ENCODE results near the gene PHLDB1. TPM values are rescaled to one million over a fixed set of nuclear protein-coding genes. Genes with fewer than 3 reads are reported as not detected.

PHLDB1 gene
- total RNA-seq, 1 experiment from 2014 or later, result 48.7 TPM

GRCh38 chr11:118633319-118633690 is 25.9 kb downstream of the PHLDB1 start:
- BruUV-seq (replicated peaks), result no TSS peak
- ChIA-PET CTCF (no interaction called here), POLR2A (ENCODE audit: low non-redundant PET) (no interaction called here)
- Histone ChIP-seq H3K27me3 (replicated peaks; ENCODE audit: insufficient read depth, low read depth, low read length, poor library complexity) (no peaks in the 10 kb centered on the region), H3K9me3 (ENCODE audit: low read depth, low read length, poor library complexity, severe bottlenecking) (no peaks in the 10 kb centered on the region), H3K4me3 (ENCODE audit: low read depth, low read length, poor library complexity, severe bottlenecking) (no peak overlapping the region), H3K4me1 (ENCODE audit: insufficient read depth, low read length, poor library complexity, severe bottlenecking) (peaks cover 13% of the 10 kb centered on the region), H3K36me3 (ENCODE audit: insufficient read depth, low read length, poor library complexity, severe bottlenecking) (peaks cover 14% of the 10 kb centered on the region), H3K27ac (ENCODE audit: low read depth, low read length, poor library complexity, severe bottlenecking) (no peak overlapping the region)
- DNase-seq (ENCODE audit: low spot score), result no peak
- TF ChIP-seq EZH2 (IDR thresholded peaks at IDR 0.05; ENCODE audit: borderline replicate concordance, low read depth, low read length, poor library complexity, severe bottlenecking) (no peak), CTCF (conservative IDR thresholded peaks at IDR 0.05; ENCODE audit: low read depth, low read length) (no peak)
- intact Hi-C loops (cut with micrococcal nuclease; ENCODE audit: unreplicated experiment), result no loop called here

GRCh38 chr11:118633979-118634378 is 26.6 kb downstream of the PHLDB1 start:
- ChIA-PET CTCF (no interaction called here), POLR2A (ENCODE audit: low non-redundant PET) (no interaction called here)
- Histone ChIP-seq H3K4me1 (ENCODE audit: insufficient read depth, low read length, poor library complexity, severe bottlenecking) (peaks cover 13% of the 10 kb centered on the region), H3K9me3 (ENCODE audit: low read depth, low read length, poor library complexity, severe bottlenecking) (no peaks in the 10 kb centered on the region), H3K4me3 (ENCODE audit: low read depth, low read length, poor library complexity, severe bottlenecking) (no peak overlapping the region), H3K36me3 (ENCODE audit: insufficient read depth, low read length, poor library complexity, severe bottlenecking) (peaks cover 7% of the 10 kb centered on the region), H3K27me3 (replicated peaks; ENCODE audit: insufficient read depth, low read depth, low read length, poor library complexity) (no peaks in the 10 kb centered on the region), H3K27ac (ENCODE audit: low read depth, low read length, poor library complexity, severe bottlenecking) (peak overlapping the region; percentile 60)
- TF ChIP-seq EZH2 (IDR thresholded peaks at IDR 0.05; ENCODE audit: borderline replicate concordance, low read depth, low read length, poor library complexity, severe bottlenecking) (no peak), CTCF (conservative IDR thresholded peaks at IDR 0.05; ENCODE audit: low read depth, low read length) (no peak)
- no peak for DNase-seq (ENCODE audit: low spot score)
- intact Hi-C loops (cut with micrococcal nuclease; ENCODE audit: unreplicated experiment), result no loop called here
- BruUV-seq (replicated peaks), result no TSS peak

GRCh38 chr11:118634431-118635236 is 27.2 kb downstream of the PHLDB1 start:
- Histone ChIP-seq H3K27me3 (replicated peaks; ENCODE audit: insufficient read depth, low read depth, low read length, poor library complexity) (no peaks in the 10 kb centered on the region), H3K9me3 (ENCODE audit: low read depth, low read length, poor library complexity, severe bottlenecking) (no peaks in the 10 kb centered on the region), H3K4me3 (ENCODE audit: low read depth, low read length, poor library complexity, severe bottlenecking) (peak overlapping the region; percentile 29), H3K27ac (ENCODE audit: low read depth, low read length, poor library complexity, severe bottlenecking) (peak overlapping the region; percentile 60), H3K4me1 (ENCODE audit: insufficient read depth, low read length, poor library complexity, severe bottlenecking) (peaks cover 13% of the 10 kb centered on the region), H3K36me3 (ENCODE audit: insufficient read depth, low read length, poor library complexity, severe bottlenecking) (peaks cover 6% of the 10 kb centered on the region)
- POLR2A ChIA-PET (ENCODE audit: low non-redundant PET), result interaction anchor here (1.1 kb wide), 1 partner anchor 9 kb away, joined by 9 read pairs; no protein-coding TSS in a partner anchor
- DNase-seq (ENCODE audit: low spot score), result peak; percentile 82
- TF ChIP-seq CTCF (conservative IDR thresholded peaks at IDR 0.05; ENCODE audit: low read depth, low read length) (0 out of 2 replicates have a peak, but pooled peaks have one; percentile 20), EZH2 (IDR thresholded peaks at IDR 0.05; ENCODE audit: borderline replicate concordance, low read depth, low read length, poor library complexity, severe bottlenecking) (no peak)
- no TSS peak for BruUV-seq (replicated peaks)
- intact Hi-C loops (cut with micrococcal nuclease; ENCODE audit: unreplicated experiment), result no loop called here
- CTCF ChIA-PET, result interaction anchor here (1.0 to 1.5 kb wide), 2 partner anchors 25 to 40 kb away, joined by 3 to 8 read pairs; no protein-coding TSS in a partner anchor

Measured in A673 (cell line).